KMS-11 (cell line): ENCODE results near the gene MYO1H.

Experiments used
- H2AFZ ChIP-seq: fragments of 200-600 bp; sonication (generic); 2 replicates; pipeline ENCODE4 v1.6.1; 2016; ENCODE audit warnings: antibody characterized with exemption, mixed run types, low read depth
- H3K27ac ChIP-seq: fragments of 200-600 bp; sonication (generic); 2 replicates; pipeline ENCODE4 v1.6.1; 2016; ENCODE audit warnings: mild to moderate bottlenecking, mixed run types
- H3K27me3 ChIP-seq: fragments of 200-600 bp; sonication (generic); 2 replicates; pipeline ENCODE4 v1.6.1; 2017; ENCODE audit warnings: mild to moderate bottlenecking, low read depth, mixed run types, moderate library complexity; ENCODE audit not compliant: insufficient read depth
- H3K36me3 ChIP-seq: fragments of 200-600 bp; sonication (generic); 2 replicates; pipeline ENCODE4 v1.6.1; 2017; ENCODE audit warnings: mild to moderate bottlenecking, mixed run types; ENCODE audit not compliant: insufficient read depth
- H3K4me1 ChIP-seq: fragments of 200-600 bp; sonication (generic); 2 replicates; pipeline ENCODE4 v1.6.1; 2016; ENCODE audit warnings: mild to moderate bottlenecking, low read depth, mixed run types; ENCODE audit not compliant: poor library complexity, severe bottlenecking
- H3K4me2 ChIP-seq: fragments of 200-600 bp; sonication (generic); 2 replicates; pipeline ENCODE4 v1.7.0; 2016; ENCODE audit warnings: mild to moderate bottlenecking, mixed run types
- H3K4me3 ChIP-seq: fragments of 200-600 bp; sonication (generic); IDR thresholded peaks from 2 replicates; pipeline ENCODE4 v1.6.1; 2017; ENCODE audit warnings: low read depth, low read length, mixed read lengths; ENCODE audit not compliant: insufficient read depth
- H3K79me2 ChIP-seq: fragments of 200-600 bp; sonication (generic); 2 replicates; pipeline ENCODE4 v1.6.1; 2016; ENCODE audit warnings: low read depth, mixed run types; ENCODE audit not compliant: insufficient read depth
- H3K9ac ChIP-seq: fragments of 200-600 bp; sonication (generic); 2 replicates; pipeline ENCODE4 v1.6.1; 2016; ENCODE audit warnings: mild to moderate bottlenecking, mixed run types
- H4K20me1 ChIP-seq: fragments of 200-600 bp; sonication (generic); 2 replicates; pipeline ENCODE4 v1.6.1; 2016; ENCODE audit warnings: mild to moderate bottlenecking, mixed run types; ENCODE audit not compliant: insufficient read depth
- CTCF ChIP-seq: fragments of 200-600 bp; sonication (generic); conservative IDR thresholded peaks from 2 replicates; pipeline ENCODE4 v1.6.1; 2017; ENCODE audit warnings: low read depth, mild to moderate bottlenecking, antibody characterized with exemption, low read length, moderate library complexity, mixed read lengths

The MYO1H gene

GRCh38 chr12:109369831-109370230 is 22.1 kb downstream of the MYO1H start:
- no peak for TF ChIP-seq CTCF
- Histone ChIP-seq H3K4me1 (no peaks in the 10 kb centered on the region), H4K20me1 (no peaks in the 10 kb centered on the region), H3K4me2 (no peak overlapping the region), H3K9ac (no peak overlapping the region), H3K27ac (no peak overlapping the region), H3K79me2 (no peaks in the 10 kb centered on the region), H3K4me3 (no peak overlapping the region), H2AFZ (no peak overlapping the region), H3K36me3 (no peaks in the 10 kb centered on the region), H3K27me3 (no peaks in the 10 kb centered on the region)

GRCh38 chr12:109377139-109377685 is 29.5 kb downstream of the MYO1H start:
- Histone ChIP-seq H3K36me3 (no peaks in the 10 kb centered on the region), H2AFZ (no peak overlapping the region), H3K4me1 (no peaks in the 10 kb centered on the region), H3K9ac (no peak overlapping the region), H3K4me2 (no peak overlapping the region), H3K27me3 (no peaks in the 10 kb centered on the region), H3K4me3 (no peak overlapping the region), H4K20me1 (no peaks in the 10 kb centered on the region), H3K27ac (no peak overlapping the region), H3K79me2 (no peaks in the 10 kb centered on the region)
- TF ChIP-seq CTCF: no peak

- H3K9ac ChIP-seq: no peak overlapping the region
- TF ChIP-seq CTCF: no peak
- H3K36me3 ChIP-seq: no peaks in the 10 kb centered on the region
- H3K4me1 ChIP-seq: no peaks in the 10 kb centered on the region
- no peak overlapping the region for H3K4me3 ChIP-seq
- H3K79me2 ChIP-seq: no peaks in the 10 kb centered on the region
- no peaks in the 10 kb centered on the region for H4K20me1 ChIP-seq
- no peak overlapping the region for H3K27ac ChIP-seq
- H3K4me2 ChIP-seq: no peak overlapping the region
- no peaks in the 10 kb centered on the region for H3K27me3 ChIP-seq
- H2AFZ ChIP-seq: no peak overlapping the region
These were observed 30.9 kb downstream of the MYO1H start for GRCh38 chr12:109378569-109378968.

GRCh38 chr12:109382031-109382430 is 34.3 kb downstream of the MYO1H start:
- Histone ChIP-seq H3K9ac (no peak overlapping the region), H3K27me3 (no peaks in the 10 kb centered on the region), H4K20me1 (no peaks in the 10 kb centered on the region), H3K4me1 (peaks cover 6% of the 10 kb centered on the region), H3K36me3 (no peaks in the 10 kb centered on the region), H3K27ac (no peak overlapping the region), H3K79me2 (no peaks in the 10 kb centered on the region), H2AFZ (no peak overlapping the region), H3K4me3 (no peak overlapping the region), H3K4me2 (no peak overlapping the region)
- TF ChIP-seq CTCF: no peak
